HG02678 (cell line): ENCODE results near the gene SOD3.

ENCODE experiments used
- ATAC-seq: cut with Tn5 transposase; IDR thresholded peaks from one replicate; pipeline ENCODE4 v1.9.1; 2021; ENCODE audit warnings: mild to moderate bottlenecking, moderate library complexity; ENCODE audit not compliant: unreplicated experiment

SOD3 gene

DNA sequence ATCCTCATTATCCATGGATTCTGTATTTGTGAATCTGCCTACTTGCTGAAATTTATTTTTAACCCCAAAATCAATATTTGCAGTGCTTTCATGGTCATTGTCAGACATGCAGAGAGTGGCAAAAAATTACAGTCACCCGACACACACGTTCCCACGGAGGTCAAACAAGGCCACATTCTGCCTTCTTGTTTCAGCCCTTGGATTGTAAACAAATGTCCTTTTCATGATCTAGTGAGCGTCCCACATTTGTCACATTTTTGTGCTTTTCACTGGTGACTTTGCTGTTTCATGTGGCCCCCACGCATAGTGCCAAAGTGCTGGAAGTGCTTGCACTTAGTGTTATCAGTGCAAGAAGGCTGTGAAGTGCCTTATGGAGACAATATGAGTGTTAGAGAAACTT, 45.0 kb downstream of the SOD3 start:
- ATAC-seq: no peak

GRCh38 chr4:24840826-24841543, 45.6 kb downstream of the SOD3 start:
- no peak for ATAC-seq

GRCh38 chr4:24842356-24842755, 47.0 kb downstream of the SOD3 start:
- ATAC-seq: no peak

GRCh38 chr4:24843096-24843495, 47.7 kb downstream of the SOD3 start:
- no peak for ATAC-seq

DNA sequence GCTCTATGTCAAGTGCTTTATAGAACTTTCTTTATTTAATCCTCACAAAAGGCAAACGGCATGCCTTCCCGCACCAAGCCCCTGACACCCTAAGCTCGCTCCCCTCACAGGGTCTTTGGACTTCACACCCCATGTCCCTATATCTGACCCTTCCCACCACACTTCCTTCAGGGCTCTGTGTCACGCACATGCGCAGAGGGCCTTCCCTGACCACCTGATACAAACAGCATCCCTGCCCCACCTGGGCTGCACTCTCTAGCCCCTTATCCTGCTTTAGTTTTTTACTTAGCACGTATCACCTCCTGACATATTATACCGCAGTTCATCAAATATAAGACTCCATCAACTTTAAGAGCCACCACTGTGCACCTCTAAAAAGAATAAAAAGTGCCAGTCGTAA, 49.8 kb downstream of the SOD3 start:
- no peak for ATAC-seq

- no peak for ATAC-seq
These were observed 50.5 kb downstream of the SOD3 start for GRCh38 chr4:24845902-24846301.

DNA sequence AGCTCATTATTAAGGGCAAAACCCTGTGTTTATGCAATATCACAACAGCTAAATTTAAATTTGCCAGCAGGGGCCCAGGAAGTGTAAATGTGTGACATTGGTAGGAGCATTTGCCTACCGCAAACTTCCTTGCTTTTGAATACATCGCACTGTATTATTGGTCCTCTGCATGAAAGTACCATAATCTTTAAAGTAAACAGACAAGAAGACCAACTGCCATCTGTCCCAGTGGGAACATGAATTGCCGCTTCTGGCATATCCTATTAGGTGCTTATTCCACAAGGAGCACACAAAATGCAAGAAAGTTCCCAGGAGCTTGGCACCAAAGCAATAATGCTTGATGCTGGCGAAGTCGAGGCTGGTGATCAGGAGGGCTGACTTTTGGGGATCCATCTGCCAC, 51.3 kb downstream of the SOD3 start:
- no peak for ATAC-seq

DNA sequence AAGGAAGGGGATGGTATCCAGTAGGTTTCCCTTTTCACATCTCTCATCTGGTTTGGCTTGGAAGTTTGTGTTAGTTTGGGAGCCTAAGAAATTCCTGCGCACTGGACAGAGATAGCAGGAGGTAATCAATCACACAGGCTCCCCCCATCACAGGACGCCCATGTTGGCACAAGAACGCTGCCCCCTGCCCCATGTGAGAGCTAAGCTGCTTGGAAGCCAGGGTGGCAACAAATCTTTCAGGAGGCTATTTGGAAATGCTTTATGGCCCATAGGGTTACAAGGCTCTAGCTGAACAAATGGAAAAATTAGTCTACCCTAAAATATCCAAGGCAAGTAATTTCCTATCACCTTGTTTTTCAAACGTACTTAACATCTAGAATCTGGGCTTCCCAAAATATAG, 54.0 kb downstream of the SOD3 start:
- no peak for ATAC-seq

- no peak for ATAC-seq
These were observed 54.4 kb downstream of the SOD3 start for GRCh38 chr4:24849756-24850155.
